Stimulated activated CD8-positive, alpha-beta memory T cell treated with anti-CD3 and anti-CD28 coated beads, Interleukin-2, amount 100 ng/mL, for 1 hour (primary cell): ENCODE data around the gene RNU1-4.
"Not testable (repeated sequence)": the region's sequence is repeated elsewhere in the genome, so short reads cannot be mapped to it uniquely, and the experiment has no call there.

Experiments used
- DNase-seq, 2 donors: peaks; one replicate each; pipeline ENCODE4 v3.0.0-alpha.2; 2020; ENCODE audit warnings: low read depth in 2 of 2

The RNU1-4 gene

DNA sequence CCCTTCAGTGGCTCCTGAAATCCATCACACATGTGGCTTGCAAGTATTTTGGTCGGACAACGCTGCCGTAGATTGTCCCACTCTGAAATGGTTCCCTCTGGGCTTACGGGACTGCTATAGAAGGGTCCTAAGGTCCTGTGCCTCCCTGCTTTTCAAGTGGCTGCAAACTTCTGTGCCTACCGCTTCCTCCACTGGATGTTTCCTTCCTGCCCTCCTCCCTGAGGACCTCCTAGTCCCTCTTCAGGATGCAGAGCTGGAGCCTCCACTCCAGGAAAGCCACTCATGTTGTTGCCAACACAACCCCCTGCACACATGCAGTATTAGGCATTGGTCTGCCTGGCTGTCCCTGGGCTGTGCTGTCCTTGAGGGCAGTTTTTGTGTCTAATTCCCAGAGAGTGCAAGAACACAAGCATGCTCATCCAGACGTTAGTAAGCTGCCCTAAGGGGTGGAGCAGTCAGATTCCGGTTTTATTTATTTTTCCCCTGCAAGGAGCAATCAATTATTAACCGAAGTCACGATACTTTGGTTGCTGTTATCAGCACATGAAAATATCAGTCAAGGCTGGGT, 26.5 kb downstream of the RNU1-4 start:
- not testable (repeated sequence) for DNase-seq

DNA sequence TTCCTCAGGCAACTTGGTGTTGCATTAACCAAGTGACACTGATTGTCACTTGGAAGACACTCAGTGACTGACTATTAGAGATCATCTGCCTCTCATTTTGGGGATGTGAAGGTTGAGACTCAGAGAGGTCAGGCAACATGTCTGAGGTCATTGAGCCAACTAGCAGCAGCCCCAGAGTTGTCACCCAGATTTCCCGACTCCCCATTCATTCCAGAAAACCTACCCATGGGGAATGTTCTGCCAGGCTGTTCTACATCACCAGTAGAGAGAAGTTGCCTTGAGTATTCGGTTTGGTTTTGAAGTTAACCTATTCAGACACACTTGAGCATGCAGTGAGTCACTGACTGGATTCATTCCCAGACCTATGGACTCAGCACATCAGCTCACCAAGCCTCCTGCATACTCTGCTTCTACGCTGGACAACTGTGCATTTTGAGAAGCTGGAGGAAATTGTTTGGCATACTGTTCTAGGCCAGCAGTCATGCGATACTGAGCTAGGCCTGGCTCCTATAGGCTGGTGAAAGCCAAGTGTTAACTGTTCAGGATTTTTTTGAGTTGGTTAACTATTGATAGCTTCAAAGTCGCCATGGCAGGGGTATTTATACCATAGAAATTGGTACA, 29.9 kb downstream of the RNU1-4 start:
- not testable (repeated sequence) for DNase-seq

- DNase-seq: not testable (repeated sequence)
These were observed 30.7 kb downstream of the RNU1-4 start for GRCh38 chr1:16770896-16771446.

GRCh38 chr1:16772275-16773204, 32.2 kb downstream of the RNU1-4 start:
- not testable (repeated sequence) for DNase-seq

- DNase-seq: not testable (repeated sequence)
These were observed 32.9 kb downstream of the RNU1-4 start for GRCh38 chr1:16773205-16773596.

DNA sequence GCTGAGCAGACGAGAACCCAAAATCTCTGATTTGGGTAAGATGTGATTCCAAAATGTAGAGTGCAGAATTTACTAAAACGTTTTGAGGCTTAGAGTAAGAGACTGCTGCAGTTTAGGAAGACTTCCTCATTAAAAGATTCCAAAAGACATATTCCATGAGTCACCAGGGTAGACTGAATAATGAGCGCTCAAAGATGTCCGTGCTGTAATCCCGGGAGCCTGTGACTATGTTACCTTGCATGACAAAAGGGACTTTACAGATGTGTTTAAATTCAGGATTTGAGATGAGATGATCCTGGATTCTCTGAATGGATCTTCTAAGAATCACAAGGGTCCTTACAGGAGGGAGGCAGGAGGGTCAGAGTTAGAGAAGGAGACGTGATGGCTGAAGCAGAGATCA, 33.4 kb downstream of the RNU1-4 start:
- DNase-seq: not testable (repeated sequence)

DNA sequence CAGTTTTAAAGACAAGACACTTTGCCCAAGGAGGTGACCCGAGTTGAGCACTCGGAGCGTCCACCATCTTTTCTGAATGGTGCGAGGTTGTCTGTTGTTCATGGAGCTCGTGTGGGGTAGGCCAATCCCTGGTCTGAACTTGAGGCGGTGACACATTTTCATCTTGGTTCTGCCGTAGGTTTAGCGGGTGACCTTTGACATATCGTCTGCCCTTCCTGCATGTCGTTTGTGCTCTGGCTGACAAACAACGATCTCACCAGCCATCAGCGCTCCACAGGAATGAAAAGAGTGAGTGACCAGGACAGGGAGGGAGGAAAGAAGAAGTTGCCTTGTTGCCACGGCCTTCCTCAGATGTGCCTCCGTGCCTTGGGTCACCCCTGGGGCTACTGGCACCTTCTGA, 34.5 kb downstream of the RNU1-4 start:
- DNase-seq: not testable (repeated sequence)

- DNase-seq: not testable (repeated sequence)
These were observed 35.0 kb downstream of the RNU1-4 start for GRCh38 chr1:16775290-16775689.

GRCh38 chr1:16776248-16776647, 35.9 kb downstream of the RNU1-4 start:
- DNase-seq: not testable (repeated sequence)

DNA sequence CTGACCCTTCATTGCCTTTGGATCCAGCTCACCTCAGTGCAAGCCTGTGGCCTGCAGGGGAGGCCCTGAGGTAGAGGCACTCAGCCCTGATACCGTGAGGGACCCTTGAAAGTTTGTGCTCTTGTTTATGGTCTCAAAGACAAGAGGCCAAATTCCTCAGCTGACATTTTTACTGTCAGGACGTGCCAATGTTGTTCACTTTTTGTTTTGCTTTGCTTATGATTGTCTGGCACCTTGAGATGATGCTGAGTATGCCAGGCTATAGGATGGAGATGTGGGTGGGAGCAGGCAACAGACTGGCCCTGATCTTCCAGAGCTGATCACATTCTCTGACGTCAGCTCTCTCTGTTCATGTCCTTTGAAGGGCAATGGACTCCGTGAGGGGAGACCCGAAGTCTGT, 36.5 kb downstream of the RNU1-4 start:
- DNase-seq: not testable (repeated sequence)

GRCh38 chr1:16777821-16778220, 37.5 kb downstream of the RNU1-4 start:
- not testable (repeated sequence) for DNase-seq

- DNase-seq: not testable (repeated sequence)
These were observed 39.2 kb downstream of the RNU1-4 start for GRCh38 chr1:16779525-16779924.

GRCh38 chr1:16781033-16781432, 40.7 kb downstream of the RNU1-4 start:
- DNase-seq: not testable (repeated sequence)

DNA sequence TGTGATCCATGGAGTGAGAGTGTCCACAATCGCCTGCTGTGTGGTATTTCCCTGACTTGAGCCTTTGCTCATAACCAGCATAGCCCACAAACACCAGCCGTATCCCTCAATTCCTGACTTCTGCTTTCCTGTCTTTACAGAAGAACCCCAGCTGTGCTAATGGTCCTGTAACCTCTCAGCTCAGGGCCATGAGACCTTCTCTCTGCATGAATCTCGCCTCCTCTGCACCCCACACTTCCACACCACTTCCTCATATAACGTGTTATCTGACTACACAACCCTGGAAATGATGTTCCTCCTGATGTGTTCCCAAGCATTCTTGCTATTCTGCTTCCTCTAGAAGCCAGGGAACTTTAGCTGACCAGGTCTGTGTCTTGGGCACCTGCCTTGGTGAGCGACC, 41.3 kb downstream of the RNU1-4 start:
- DNase-seq: not testable (repeated sequence)

DNA sequence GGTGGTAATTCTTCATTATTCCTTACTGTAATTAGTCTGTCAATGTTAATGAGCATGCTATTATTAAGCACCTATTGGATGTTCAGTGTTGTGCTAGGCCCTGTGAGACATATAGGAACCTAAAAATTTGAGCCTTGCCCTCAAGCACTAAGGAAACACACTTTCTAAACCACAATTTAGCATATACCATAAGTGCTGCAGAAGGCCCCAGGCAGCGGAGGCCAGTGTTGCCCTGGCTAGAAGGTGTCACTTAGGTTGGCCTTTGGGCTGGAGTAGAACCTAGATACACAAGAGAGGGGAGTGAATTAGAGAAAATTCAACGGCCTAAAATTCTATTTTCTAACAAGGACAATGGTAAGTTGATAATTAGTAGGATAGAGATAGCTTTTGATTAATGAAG, 44.6 kb downstream of the RNU1-4 start:
- not testable (repeated sequence) for DNase-seq

DNA sequence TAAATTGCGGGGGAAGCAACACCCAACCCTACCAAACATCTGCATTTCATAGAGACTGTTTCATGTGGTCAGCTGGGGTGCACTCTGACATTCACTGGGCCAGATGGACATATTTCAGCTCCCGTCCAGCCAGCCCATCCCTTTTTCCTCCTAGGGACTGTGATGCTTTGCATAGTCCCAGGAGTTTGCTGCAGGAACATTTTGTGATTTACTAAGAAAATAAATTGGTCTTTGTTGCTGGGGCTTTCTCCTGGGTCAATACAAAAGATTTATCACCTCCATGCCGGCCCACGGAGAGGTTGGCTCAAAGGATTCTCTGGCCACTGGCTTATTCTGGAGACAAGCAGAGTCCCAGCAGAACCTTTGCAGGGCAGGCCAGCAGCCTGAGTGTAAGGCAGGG, 46.0 kb downstream of the RNU1-4 start:
- DNase-seq: not testable (repeated sequence)

GRCh38 chr1:16787175-16787574, 46.9 kb downstream of the RNU1-4 start:
- DNase-seq: not testable (repeated sequence)

DNA sequence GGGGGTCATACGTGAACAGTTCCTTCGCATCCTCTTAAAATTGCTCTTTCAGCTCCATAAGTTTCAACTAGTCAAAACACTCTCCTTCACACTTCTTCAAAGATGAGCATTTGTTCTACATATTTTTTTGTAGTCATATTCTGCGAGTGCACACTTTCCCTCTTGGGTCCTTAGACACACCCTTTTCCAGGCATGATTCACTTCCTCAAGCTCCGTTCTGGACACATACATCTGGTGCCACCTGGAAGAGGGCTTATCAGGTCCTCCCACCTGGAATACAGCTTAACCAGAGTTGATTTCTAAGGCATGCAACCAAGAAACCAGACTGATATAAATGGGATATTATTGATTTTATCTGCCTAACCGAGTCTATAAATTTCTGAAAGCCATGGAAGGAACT, 47.4 kb downstream of the RNU1-4 start:
- DNase-seq: not testable (repeated sequence)
